HG03432 (cell line): ENCODE measurements around the gene SLC25A3.
"Not testable (repeated sequence)": the region's sequence is repeated elsewhere in the genome, so short reads cannot be mapped to it uniquely, and the experiment has no call there.

Experiments
- ATAC-seq: cut with Tn5 transposase; IDR thresholded peaks from one replicate; pipeline ENCODE4 v1.9.1; 2021; ENCODE audit warnings: mild to moderate bottlenecking, moderate library complexity; ENCODE audit not compliant: unreplicated experiment

The SLC25A3 gene

DNA sequence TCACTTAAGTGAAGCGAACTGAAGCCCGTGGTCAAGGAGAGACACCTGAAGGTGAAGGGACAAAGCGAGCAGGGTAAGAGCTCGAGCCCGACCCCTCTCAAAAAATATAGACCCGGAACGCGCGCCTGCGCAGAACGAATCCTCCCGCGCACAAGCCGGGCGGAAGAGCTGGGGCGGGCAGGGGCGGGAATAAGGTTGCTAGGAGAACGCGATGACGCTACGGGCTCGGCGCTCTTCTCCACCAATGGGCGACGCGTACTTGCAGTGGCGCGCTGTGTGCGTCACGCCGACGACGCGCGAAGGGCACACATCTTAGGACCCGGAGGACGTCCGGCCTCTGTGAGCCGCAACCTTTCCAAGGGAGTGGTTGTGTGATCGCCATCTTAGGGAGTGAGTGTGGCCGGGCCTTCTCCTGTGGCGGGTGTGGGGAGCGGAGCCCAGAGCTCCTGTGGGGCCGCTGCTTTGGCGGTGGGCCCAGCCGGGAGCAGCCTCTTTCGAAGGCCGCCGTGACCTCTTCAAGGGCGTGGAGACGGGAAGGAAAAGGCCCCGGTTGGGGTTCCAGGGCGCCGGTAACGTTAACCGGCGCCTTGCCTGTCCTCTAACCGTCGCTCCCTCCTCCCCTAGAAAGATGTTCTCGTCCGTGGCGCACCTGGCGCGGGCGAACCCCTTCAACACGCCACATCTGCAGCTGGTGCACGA is at the start of gene SLC25A3:
Gene SLC25A3, plus strand, starts transcription at position 336 of the 699 bp plus-strand sequence. Its CDS starts 293 bp downstream, at position 629.
- ATAC-seq, result peak; percentile 99

DNA sequence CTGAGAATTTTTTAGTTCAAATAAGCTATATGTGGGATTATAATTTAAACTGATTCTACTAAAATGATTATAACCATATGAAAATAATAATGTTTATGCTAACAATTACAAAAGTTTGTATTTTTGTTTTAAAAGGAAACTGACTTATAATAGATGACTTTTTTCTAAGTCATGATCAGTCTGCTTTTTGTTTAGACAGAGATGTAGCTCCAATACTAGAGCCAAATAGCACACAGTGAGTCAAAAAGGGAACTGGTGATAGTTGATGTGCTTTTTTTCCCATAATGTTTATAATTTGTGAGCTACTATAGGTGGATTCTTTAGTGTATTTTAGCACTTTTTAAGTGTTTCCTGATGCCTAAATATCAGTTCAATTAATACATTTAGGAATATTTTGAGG is 49.8 kb upstream of the SLC25A3 start:
- no peak for ATAC-seq

- ATAC-seq, result no peak
These were observed 48.7 kb upstream of the SLC25A3 start for GRCh38 chr12:98544751-98545150.

- no peak for ATAC-seq
These were observed 43.9 kb upstream of the SLC25A3 start for GRCh38 chr12:98549371-98550110.

- no peak for ATAC-seq
These were observed 41.7 kb upstream of the SLC25A3 start for GRCh38 chr12:98551787-98552186.

DNA sequence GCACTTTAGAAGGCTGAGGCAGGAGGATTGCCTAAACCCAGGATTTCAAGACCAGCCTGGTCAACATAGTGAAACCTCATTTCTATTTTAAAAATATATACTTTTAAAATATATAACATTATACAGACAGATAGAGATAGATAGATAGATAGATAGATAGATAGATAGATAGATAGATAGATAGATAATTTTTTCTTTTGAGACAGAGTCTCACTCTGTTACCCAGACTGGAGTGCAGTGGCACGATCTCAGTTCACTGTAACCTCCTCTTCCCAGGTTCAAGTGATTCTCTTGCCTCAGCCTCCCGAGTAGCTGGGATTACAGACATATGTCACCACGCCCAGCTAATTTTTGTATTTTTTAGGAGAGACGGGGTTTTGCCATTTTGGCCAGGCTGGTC is 35.4 kb upstream of the SLC25A3 start:
- not testable (repeated sequence) for ATAC-seq

- no peak for ATAC-seq
These were observed 33.8 kb upstream of the SLC25A3 start for GRCh38 chr12:98559666-98560065.

GRCh38 chr12:98561846-98562245 is 31.6 kb upstream of the SLC25A3 start:
- no peak for ATAC-seq

DNA sequence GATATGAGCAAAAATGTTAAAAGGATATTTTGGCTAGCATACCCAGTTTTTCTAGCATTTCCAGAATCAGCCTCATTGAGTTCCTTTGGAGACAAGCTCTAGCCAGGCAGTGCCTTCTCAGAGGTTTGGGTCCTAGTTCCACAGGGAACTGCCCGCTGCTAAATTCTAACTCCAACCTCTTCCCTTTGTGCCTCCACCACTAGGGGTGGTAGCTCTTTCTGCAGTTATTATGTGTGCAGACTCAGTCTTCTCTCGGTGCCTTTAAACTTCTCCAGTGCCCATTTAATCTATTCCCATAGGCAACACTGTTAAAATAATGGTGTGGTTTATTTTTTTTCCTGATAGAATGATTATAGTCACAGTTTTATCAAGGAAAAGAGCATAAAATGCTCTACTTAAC is 21.5 kb upstream of the SLC25A3 start:
- no peak for ATAC-seq

DNA sequence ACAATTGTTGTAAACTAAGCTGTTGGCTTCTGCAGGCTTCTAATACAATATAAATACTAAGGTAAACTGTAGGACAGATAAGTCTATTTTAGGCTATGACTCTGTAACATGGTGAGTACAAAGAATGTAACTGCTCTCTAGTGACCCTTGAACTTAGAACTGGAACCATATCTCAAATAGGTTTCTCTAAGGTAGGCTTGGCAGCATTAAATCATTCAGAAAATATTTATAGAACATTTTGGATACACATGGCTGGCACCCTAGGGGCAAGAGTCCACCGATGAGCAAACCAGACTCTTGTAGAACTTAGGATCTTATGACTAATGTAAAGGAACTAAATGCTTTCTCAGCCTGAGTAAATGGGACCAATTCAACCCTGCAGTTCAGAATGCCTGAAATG is 19.4 kb upstream of the SLC25A3 start:
- no peak for ATAC-seq

GRCh38 chr12:98575013-98575412 is 18.5 kb upstream of the SLC25A3 start:
- ATAC-seq, result no peak

GRCh38 chr12:98576795-98577194 is 16.7 kb upstream of the SLC25A3 start:
- ATAC-seq, result not testable (repeated sequence)

DNA sequence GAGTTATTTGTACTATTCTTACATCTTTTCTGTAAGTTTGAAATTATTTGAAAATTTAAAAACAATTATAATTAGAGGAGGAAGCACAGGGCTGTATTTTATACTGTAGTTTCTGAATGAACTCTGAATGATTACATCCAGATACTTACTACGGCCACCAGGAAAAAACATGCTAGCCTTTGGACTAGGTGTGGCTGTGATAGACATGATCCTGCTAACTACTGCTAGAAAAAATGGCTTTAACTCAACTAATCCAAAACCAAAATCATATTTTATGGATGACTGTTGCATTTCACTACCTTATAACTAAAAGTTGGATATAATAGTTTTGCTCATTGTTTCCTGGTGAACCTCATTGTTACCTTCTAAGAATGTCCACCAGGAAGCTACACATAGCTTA is 15.1 kb upstream of the SLC25A3 start:
- ATAC-seq, result no peak

DNA sequence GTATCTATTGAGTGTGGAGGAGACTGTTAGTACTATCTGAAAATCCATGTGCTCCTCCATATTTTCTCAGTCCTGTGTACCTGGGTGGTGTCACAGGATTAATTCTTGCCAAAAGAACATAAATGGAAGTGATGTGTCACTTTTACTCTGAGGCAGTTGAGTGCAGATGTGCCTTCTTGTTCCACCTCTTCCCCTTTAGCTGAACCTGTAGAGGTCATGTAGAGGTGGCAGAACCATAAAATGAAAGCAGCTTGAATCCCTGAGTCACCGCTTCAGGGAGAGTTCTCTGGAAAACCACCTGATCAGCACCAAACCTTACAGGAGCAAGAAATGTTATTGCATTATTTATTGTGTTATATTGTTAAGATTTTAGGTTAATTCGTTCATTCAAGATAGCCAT is 14.7 kb upstream of the SLC25A3 start:
- no peak for ATAC-seq

DNA sequence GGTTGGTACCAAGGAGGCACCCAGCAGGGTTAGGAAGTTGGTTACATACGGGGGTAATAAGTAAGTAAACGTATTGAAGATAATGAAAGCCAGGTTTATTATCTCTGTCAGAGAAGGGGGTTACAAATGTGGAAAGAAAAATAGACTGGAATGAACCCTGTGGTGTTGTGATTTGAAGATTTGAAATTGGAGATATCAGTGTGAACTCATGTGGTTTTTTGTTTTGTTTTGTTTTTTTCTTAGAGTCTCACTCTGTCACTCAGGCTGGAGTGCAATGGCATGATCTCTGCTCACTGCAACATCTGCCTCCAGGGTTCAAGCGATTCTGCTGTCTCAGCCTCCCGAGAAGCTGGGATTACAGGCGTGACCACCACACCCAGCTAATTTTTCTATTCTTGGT is 14.1 kb upstream of the SLC25A3 start:
- no peak for ATAC-seq

DNA sequence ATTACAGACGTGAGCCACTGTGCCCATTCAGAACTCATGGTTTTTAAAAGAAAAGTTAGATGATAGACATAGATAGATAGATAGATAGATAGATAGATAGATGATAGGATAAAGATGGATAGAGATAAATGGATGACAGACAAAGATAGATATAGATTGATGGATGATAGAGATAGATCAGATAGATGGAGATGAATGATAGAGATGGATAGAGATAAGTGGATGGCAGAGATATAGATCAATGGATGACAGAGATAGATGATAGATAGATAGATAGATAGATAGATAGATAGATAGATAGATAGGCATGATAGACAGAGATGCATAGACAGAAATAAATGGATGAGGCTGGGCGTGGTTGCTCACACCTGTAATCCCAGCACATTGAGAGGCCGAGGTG is 13.7 kb upstream of the SLC25A3 start:
- no peak for ATAC-seq

- ATAC-seq, result no peak
These were observed 12.8 kb upstream of the SLC25A3 start for GRCh38 chr12:98580695-98581094.

GRCh38 chr12:98581101-98581500 is 12.4 kb upstream of the SLC25A3 start:
- no peak for ATAC-seq

- no peak for ATAC-seq
These were observed 11.4 kb upstream of the SLC25A3 start for GRCh38 chr12:98582093-98582492.

DNA sequence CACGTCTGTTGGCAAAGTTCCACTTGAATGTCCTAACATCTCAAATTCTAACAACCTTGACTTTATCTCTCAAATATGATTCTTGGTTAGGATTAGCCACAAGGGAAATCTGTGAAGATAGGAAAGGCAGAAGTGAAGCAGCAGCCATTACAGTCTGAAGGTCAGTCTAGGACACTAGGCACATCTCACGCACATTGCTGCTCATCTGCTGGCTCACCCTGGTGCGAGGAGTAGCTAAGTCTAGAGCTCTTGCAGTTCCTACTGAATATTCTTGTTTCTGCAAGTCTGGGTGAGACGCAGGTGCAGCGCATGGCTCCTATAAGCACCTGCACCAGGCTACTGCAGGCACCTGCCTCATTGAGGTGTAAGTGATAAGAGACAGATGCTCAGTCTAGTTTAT is 6.4 kb upstream of the SLC25A3 start:
- ATAC-seq, result no peak

GRCh38 chr12:98591209-98591608 is 2.3 kb upstream of the SLC25A3 start:
- no peak for ATAC-seq

DNA sequence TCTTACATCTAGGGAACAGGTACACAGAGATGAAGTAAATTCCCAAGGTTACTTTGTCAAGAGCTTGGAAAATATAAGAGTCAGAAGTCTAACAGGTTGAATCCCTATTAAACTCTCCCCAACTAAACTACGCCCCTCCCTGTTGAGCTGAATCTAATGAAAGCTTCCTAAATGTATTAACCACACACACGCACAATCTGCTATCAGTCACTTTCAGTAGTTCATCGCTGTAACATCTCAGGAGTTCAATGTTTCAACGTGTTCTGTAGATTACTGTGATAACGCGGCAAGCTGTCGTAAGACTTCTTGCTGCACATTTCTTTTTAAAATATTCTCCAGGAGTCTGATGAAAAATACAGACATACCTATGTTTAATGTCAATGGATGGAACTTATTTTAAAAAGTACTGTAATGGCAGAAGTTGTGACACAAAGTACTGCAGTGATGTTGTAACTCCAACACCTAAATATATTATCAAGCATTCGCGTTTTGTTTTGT is 612 bp upstream of the SLC25A3 start:
- no peak for ATAC-seq
